K562 (cell line): Measurements from ENCODE around the gene CXorf65. TPM values are rescaled to one million over a fixed set of nuclear protein-coding genes. Genes with fewer than 3 reads are reported as not detected.
A peak's percentile ranks its signal among the peaks of the same experiment; 100 is the strongest.

Experiments
- ELF2 ChIP-seq: fragments of 250-450 bp; sonication (Bioruptor Pico); IDR thresholded peaks from 2 replicates; pipeline ENCODE4 v1.5.0; 2021; ENCODE audit warnings: mild to moderate bottlenecking
- ELF4 ChIP-seq: fragments of 450-650 bp; formaldehyde crosslinking; IDR thresholded peaks from 2 replicates; pipeline ENCODE4 v1.4.0; 2022; ENCODE audit warnings: missing genetic modification characterization
- EP400 ChIP-seq: fragments of 450-650 bp; IDR thresholded peaks from 2 replicates; pipeline ENCODE4 v1.6.1; 2017; ENCODE audit warnings: antibody characterized with exemption, mild to moderate bottlenecking, moderate library complexity
- ESRRA ChIP-seq: fragments of 450-650 bp; IDR thresholded peaks from 2 replicates; pipeline ENCODE4 v1.6.1; 2014; ENCODE audit warnings: low read depth, mild to moderate bottlenecking, moderate library complexity, borderline replicate concordance
- EWSR1 ChIP-seq: fragments of 450-650 bp; IDR thresholded peaks from 2 replicates; pipeline ENCODE4 v1.6.1; 2018; ENCODE audit warnings: borderline replicate concordance, mild to moderate bottlenecking, low read depth, moderate library complexity; ENCODE audit not compliant: partially characterized antibody
- FOXP1 ChIP-seq: sonication (generic); formaldehyde crosslinking; IDR thresholded peaks from 2 replicates; pipeline ENCODE4 v1.8.0; 2022; ENCODE audit warnings: mild to moderate bottlenecking, missing genetic modification reagents
- HEY1 ChIP-seq: fragments of 250-450 bp; sonication (Bioruptor Pico); IDR thresholded peaks from 2 replicates; pipeline ENCODE4 v1.5.0; 2020; ENCODE audit warnings: mild to moderate bottlenecking, moderate library complexity, borderline replicate concordance
- LEF1 ChIP-seq: fragments of 450-650 bp; IDR thresholded peaks from 2 replicates; pipeline ENCODE4 v1.6.1; 2016; ENCODE audit warnings: mild to moderate bottlenecking
- NR2C1 ChIP-seq, 2 experiments: fragments of 450-650 bp; IDR thresholded peaks; 2 replicates each; pipeline ENCODE4 v1.6.1; 2017; ENCODE audit warnings: mild to moderate bottlenecking in 2 of 2, antibody characterized with exemption in 1 of 2, inconsistent platforms in 1 of 2, missing compliant biosample characterization in 1 of 2, missing genetic modification characterization in 1 of 2
- NR2C2 ChIP-seq, 2 experiments: fragments of 200-800 bp in 1 of 2; sonication (Bioruptor generic) in 1 of 2; sonication (generic) in 1 of 2; formaldehyde crosslinking in 1 of 2; IDR thresholded peaks; 2 replicates each; pipeline versions ENCODE4 v1.6.1 to v1.8.0; 2016 to 2022; ENCODE audit warnings: mild to moderate bottlenecking in 1 of 2, missing compliant biosample characterization in 1 of 2, missing genetic modification characterization in 1 of 2, missing genetic modification reagents in 1 of 2
- OTX1 ChIP-seq: fragments of 450-650 bp; formaldehyde crosslinking; IDR thresholded peaks from 2 replicates; pipeline ENCODE4 v1.4.0; 2022; ENCODE audit warnings: mild to moderate bottlenecking
- PYGO2 ChIP-seq: fragments of 450-650 bp; IDR thresholded peaks from 2 replicates; pipeline ENCODE4 v1.6.1; 2016; ENCODE audit warnings: mild to moderate bottlenecking, missing genetic modification characterization, moderate library complexity, missing compliant biosample characterization
- RHOXF2B ChIP-seq: fragments of 250-450 bp; sonication (Bioruptor Pico); conservative IDR thresholded peaks from 2 replicates; pipeline ENCODE4 v1.5.1; 2021
- SMAD4 ChIP-seq: fragments of 250-450 bp; sonication (Bioruptor Pico); conservative IDR thresholded peaks from 2 replicates; pipeline ENCODE4 v1.8.0; 2021; ENCODE audit warnings: inconsistent platforms, mild to moderate bottlenecking, moderate library complexity
- TRIM28 ChIP-seq: fragments of 450-650 bp; IDR thresholded peaks from 2 replicates; pipeline ENCODE4 v1.6.1; 2017
- TSC22D4 ChIP-seq: fragments of 450-650 bp; IDR thresholded peaks from 2 replicates; pipeline ENCODE4 v1.6.1; 2016; ENCODE audit warnings: missing genetic modification characterization, missing biosample characterization, control low read depth
- ZBTB9 ChIP-seq: fragments of 450-650 bp; formaldehyde crosslinking; IDR thresholded peaks from 2 replicates; pipeline ENCODE4 v1.4.0; 2020; ENCODE audit warnings: mild to moderate bottlenecking, moderate library complexity
- ZKSCAN3 ChIP-seq: fragments of 250-450 bp; sonication (Bioruptor Pico); IDR thresholded peaks from 2 replicates; pipeline ENCODE4 v1.4.0; 2020
- ZNF696 ChIP-seq: fragments of 250-450 bp; sonication (Bioruptor Pico); conservative IDR thresholded peaks from 2 replicates; pipeline ENCODE4 v1.4.0; 2020; ENCODE audit warnings: mild to moderate bottlenecking, moderate library complexity
- ZNF780A ChIP-seq: fragments of 250-450 bp; sonication (Bioruptor Pico); IDR thresholded peaks from 2 replicates; pipeline ENCODE4 v1.5.0; 2021; ENCODE audit warnings: mild to moderate bottlenecking
- ZSCAN29 ChIP-seq: fragments of 450-650 bp; IDR thresholded peaks from 2 replicates; pipeline ENCODE4 v1.6.1; 2017
- polyA plus RNA-seq, 8 experiments: library from polyadenylated mRNA; depleted of rRNA in 4 of 8; stranded (reverse) in 5 of 8; unstranded in 3 of 8; fragments of >200 nt; fragmentation: Nextera tagmentation in 2 of 8; fragmentation: Illumina TruSeq in 1 of 8; extraction: Ambion mirVana in 2 of 8; extraction: Trizol in 1 of 8; gene quantifications; 2 replicates each; pipeline versions ENCODE4 v1.2.1 to v1.2.3, GENCODE V29; 2011 to 2014; ENCODE audit warnings: inconsistent platforms in 1 of 8, missing spikeins in 1 of 8
- total RNA-seq, 7 experiments: library from RNA; depleted of rRNA in 6 of 7; stranded (reverse); fragments of >200 nt in 6 of 7; fragmentation: Illumina TruSeq in 2 of 7; extraction: Trizol in 2 of 7; gene quantifications; 2 replicates each; pipeline versions ENCODE4 v1.2.1 to v1.2.3, GENCODE V29; 2011 to 2021; ENCODE audit warnings: low replicate concordance in 1 of 7
- TF ChIP-seq, protein P1 (sequence below): fragments of 250-450 bp; sonication (Bioruptor Pico); IDR thresholded peaks from 2 replicates; pipeline ENCODE4 v1.5.0; 2021
- TF ChIP-seq, protein P2 (sequence below), 3 experiments: fragments of 200-800 bp in 1 of 3; sonication (Bioruptor generic) in 1 of 3; sonication (generic) in 1 of 3; formaldehyde crosslinking in 1 of 3; IDR thresholded peaks; 2 replicates each; pipeline versions ENCODE4 v1.6.1 to v1.8.0; 2016 to 2022; ENCODE audit warnings: mild to moderate bottlenecking in 2 of 3, missing compliant biosample characterization in 2 of 3, missing genetic modification characterization in 2 of 3, missing genetic modification reagents in 1 of 3
- TF ChIP-seq, protein P3 (sequence below): fragments of 450-650 bp; formaldehyde crosslinking; IDR thresholded peaks from 2 replicates; pipeline ENCODE4 v1.4.0; 2022; ENCODE audit warnings: missing genetic modification characterization

CXorf65 gene
- total and polyA plus RNA-seq, 9 of the 15 experiments (the other 6 are each of a cell fraction or from before 2014, with no cell fraction given) = 1.4 to 8.4 (median 2.9) TPM

DNA sequence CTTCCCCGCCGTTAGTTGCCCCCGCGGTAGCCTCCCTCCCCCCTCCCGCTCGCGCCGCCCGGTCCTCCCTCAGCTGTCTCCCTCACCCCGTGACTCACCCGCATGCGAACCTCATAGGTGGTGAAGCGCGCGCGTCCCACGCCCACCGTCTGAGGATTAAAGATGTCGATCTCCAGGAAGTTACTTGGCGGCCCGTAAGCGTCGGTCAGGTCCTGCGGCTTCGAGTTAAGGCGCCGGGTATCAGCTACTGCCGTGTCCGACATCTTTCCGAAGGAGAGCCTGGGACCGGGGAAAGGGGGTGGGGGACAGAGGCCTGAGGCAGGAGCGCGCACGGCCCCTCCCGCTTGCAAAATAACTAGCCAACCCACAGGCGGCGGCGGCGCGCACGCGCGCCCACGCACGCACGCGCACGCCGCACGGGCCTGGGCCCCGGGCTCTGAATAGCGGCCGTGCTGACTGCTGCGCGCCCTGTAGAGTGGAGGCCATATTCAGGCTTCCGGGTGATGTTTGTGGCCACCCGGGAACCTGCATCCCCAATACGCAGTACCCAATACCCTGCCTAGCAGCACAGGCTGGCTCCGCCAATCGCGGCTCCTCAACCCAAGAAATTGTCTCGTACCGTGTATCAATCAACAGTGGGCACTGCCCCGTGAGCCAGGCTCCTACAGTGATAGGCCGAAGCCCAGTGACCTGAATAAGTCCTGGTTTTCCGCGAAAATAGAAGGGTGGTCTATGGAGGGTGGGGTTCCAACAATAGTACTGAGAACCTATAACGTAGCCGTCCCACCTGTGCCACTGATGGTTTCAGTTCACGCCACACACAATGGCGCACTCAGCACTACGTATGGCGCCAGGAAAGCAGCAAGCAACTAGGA lies 38.3 kb downstream of the CXorf65 start, which contains the start of gene SNX12 (continued):
- TF ChIP-seq, protein P1, sequence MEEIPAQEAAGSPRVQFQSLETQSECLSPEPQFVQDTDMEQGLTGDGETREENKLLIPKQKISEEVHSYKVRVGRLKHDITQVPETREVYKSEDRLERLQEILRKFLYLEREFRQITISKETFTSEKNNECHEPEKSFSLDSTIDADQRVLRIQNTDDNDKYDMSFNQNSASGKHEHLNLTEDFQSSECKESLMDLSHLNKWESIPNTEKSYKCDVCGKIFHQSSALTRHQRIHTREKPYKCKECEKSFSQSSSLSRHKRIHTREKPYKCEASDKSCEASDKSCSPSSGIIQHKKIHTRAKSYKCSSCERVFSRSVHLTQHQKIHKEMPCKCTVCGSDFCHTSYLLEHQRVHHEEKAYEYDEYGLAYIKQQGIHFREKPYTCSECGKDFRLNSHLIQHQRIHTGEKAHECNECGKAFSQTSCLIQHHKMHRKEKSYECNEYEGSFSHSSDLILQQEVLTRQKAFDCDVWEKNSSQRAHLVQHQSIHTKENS (CRISPR knock-in tag) = no peak
- TF ChIP-seq ELF4 (CRISPR knock-in tag) (no peak), OTX1 (CRISPR knock-in tag) (no peak), ZBTB9 (CRISPR knock-in tag) (0 out of 2 replicates have a peak, but pooled peaks have one; percentile 44), ZNF696 (CRISPR knock-in tag) (no peak), EWSR1 (no peak), ZSCAN29 (no peak), LEF1 (no peak), NR2C2 (CRISPR knock-in tag; IDR thresholded peaks at IDR 0.05) (no peak), NR2C2 (tag; IDR thresholded peaks at IDR 0.05) (peak; percentile 60; the same call in 1 of the 2 replicates), TSC22D4 (tag) (no peak), ZKSCAN3 (CRISPR knock-in tag) (no peak), SMAD4 (CRISPR knock-in tag) (peak; percentile 95), RHOXF2B (CRISPR knock-in tag) (no peak), ELF2 (CRISPR knock-in tag) (no peak), TRIM28 (no peak), ESRRA (peak; percentile 89), ZNF780A (CRISPR knock-in tag) (no peak), HEY1 (CRISPR knock-in tag) (no peak), NR2C1 (IDR thresholded peaks at IDR 0.05) (no peak), NR2C1 (tag; IDR thresholded peaks at IDR 0.05) (no peak), FOXP1 (CRISPR knock-in tag) (no peak), EP400 (peak; percentile 82), PYGO2 (tag) (no peak)
- TF ChIP-seq, protein P2, sequence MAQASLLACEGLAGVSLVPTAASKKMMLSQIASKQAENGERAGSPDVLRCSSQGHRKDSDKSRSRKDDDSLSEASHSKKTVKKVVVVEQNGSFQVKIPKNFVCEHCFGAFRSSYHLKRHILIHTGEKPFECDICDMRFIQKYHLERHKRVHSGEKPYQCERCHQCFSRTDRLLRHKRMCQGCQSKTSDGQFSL (CRISPR knock-in tag; IDR thresholded peaks at IDR 0.05) = no peak
- TF ChIP-seq, protein P2 (tag; IDR thresholded peaks at IDR 0.05) = no peak; a peak in 1 of 4 replicates
- TF ChIP-seq, protein P3, sequence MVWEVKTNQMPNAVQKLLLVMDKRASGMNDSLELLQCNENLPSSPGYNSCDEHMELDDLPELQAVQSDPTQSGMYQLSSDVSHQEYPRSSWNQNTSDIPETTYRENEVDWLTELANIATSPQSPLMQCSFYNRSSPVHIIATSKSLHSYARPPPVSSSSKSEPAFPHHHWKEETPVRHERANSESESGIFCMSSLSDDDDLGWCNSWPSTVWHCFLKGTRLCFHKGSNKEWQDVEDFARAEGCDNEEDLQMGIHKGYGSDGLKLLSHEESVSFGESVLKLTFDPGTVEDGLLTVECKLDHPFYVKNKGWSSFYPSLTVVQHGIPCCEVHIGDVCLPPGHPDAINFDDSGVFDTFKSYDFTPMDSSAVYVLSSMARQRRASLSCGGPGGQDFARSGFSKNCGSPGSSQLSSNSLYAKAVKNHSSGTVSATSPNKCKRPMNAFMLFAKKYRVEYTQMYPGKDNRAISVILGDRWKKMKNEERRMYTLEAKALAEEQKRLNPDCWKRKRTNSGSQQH (CRISPR knock-in tag) = no peak
